Liver (tissue), 9 donors: ENCODE data around the gene RAET1E. TPM values are rescaled to one million over a fixed set of nuclear protein-coding genes. Genes with fewer than 3 reads are reported as not detected.

ENCODE experiments used
- DNase-seq: peaks from one replicate; pipeline ENCODE4 v3.0.0-alpha.2; 2017; ENCODE audit warnings: low spot score
- H3K27ac ChIP-seq, 2 donors: one replicate each; pipeline ENCODE4 v1.7.0; 2013; ENCODE audit warnings: inconsistent platforms in 2 of 2, low read length in 2 of 2, control low read depth in 1 of 2, low read depth in 1 of 2, mild to moderate bottlenecking in 1 of 2
- H3K27me3 ChIP-seq, 4 donors: one replicate each; pipeline versions ENCODE4 v1.6.1 to v1.7.0; 2013; ENCODE audit warnings: low read length in 3 of 4, inconsistent platforms in 1 of 4, mild to moderate bottlenecking in 1 of 4, moderate library complexity in 1 of 4; ENCODE audit not compliant: control insufficient read depth in 4 of 4, insufficient read depth in 4 of 4
- H3K36me3 ChIP-seq, 4 donors: one replicate each; pipeline versions ENCODE4 v1.6.1 to v1.7.0; 2013; ENCODE audit warnings: low read length in 3 of 4, mild to moderate bottlenecking in 3 of 4, low read depth in 1 of 4, moderate library complexity in 1 of 4; ENCODE audit not compliant: control insufficient read depth in 4 of 4, insufficient read depth in 3 of 4
- H3K4me1 ChIP-seq, 4 donors: one replicate each; pipeline versions ENCODE4 v1.6.1 to v1.7.0; 2013; ENCODE audit warnings: low read length in 3 of 4, mild to moderate bottlenecking in 3 of 4, moderate library complexity in 1 of 4; ENCODE audit not compliant: control insufficient read depth in 4 of 4, insufficient read depth in 4 of 4
- H3K4me3 ChIP-seq, 3 donors: one replicate each; pipeline versions ENCODE4 v1.6.1 to v1.7.0; 2013; ENCODE audit warnings: low read length in 3 of 3, control low read depth in 1 of 3, low read depth in 1 of 3, mild to moderate bottlenecking in 1 of 3
- H3K9ac ChIP-seq, 2 donors: one replicate each; pipeline ENCODE4 v1.7.0; 2013; ENCODE audit warnings: low read length in 2 of 2, mild to moderate bottlenecking in 2 of 2, moderate library complexity in 2 of 2, control low read depth in 1 of 2, low read depth in 1 of 2
- H3K9me3 ChIP-seq, 4 donors: one replicate each; pipeline versions ENCODE4 v1.6.1 to v1.7.0; 2013; ENCODE audit warnings: low read length in 3 of 4; ENCODE audit not compliant: control insufficient read depth in 4 of 4
- ATF3 ChIP-seq: IDR thresholded peaks from 2 replicates; pipeline ENCODE4 v1.6.1; 2016; ENCODE audit warnings: antibody characterized with exemption
- EGR1 ChIP-seq, 2 donors: IDR thresholded peaks; 2 replicates each; pipeline ENCODE4 v1.6.1; 2016 to 2018; ENCODE audit warnings: antibody characterized with exemption in 2 of 2, low read depth in 2 of 2
- FOXA1 ChIP-seq: IDR thresholded peaks from 2 replicates; pipeline ENCODE4 v1.6.1; 2016; ENCODE audit warnings: antibody characterized with exemption
- FOXA2 ChIP-seq: IDR thresholded peaks from 2 replicates; pipeline ENCODE4 v1.6.1; 2016; ENCODE audit warnings: antibody characterized with exemption
- GABPA ChIP-seq, 2 donors: IDR thresholded peaks in 1 of 2; conservative IDR thresholded peaks in 1 of 2; 2 replicates each; pipeline ENCODE4 v1.6.1; 2016; ENCODE audit warnings: antibody characterized with exemption in 2 of 2, mild to moderate bottlenecking in 1 of 2, moderate library complexity in 1 of 2
- HNF4A ChIP-seq, 2 donors: conservative IDR thresholded peaks; 2 replicates each; pipeline ENCODE4 v1.6.1; 2016; ENCODE audit warnings: antibody characterized with exemption in 2 of 2, mild to moderate bottlenecking in 2 of 2
- HNF4G ChIP-seq: IDR thresholded peaks from 2 replicates; pipeline ENCODE4 v1.6.1; 2016; ENCODE audit warnings: antibody characterized with exemption
- JUND ChIP-seq, 2 donors: IDR thresholded peaks; 2 replicates each; pipeline ENCODE4 v1.6.1; 2016; ENCODE audit warnings: antibody characterized with exemption in 2 of 2
- NR2F2 ChIP-seq: IDR thresholded peaks from 2 replicates; pipeline ENCODE4 v1.6.1; 2016; ENCODE audit warnings: antibody characterized with exemption
- RAD21 ChIP-seq, 2 donors: IDR thresholded peaks; 2 replicates each; pipeline ENCODE4 v1.6.1; 2016; ENCODE audit warnings: antibody characterized with exemption in 2 of 2, mild to moderate bottlenecking in 2 of 2
- REST ChIP-seq: IDR thresholded peaks from 2 replicates; pipeline ENCODE4 v1.6.1; 2016; ENCODE audit warnings: antibody characterized with exemption, mild to moderate bottlenecking
- RXRA ChIP-seq, 2 donors: IDR thresholded peaks; 2 replicates each; pipeline ENCODE4 v1.6.1; 2017 to 2018; ENCODE audit warnings: antibody characterized with exemption in 2 of 2, mild to moderate bottlenecking in 1 of 2
- SP1 ChIP-seq: IDR thresholded peaks from 2 replicates; pipeline ENCODE4 v1.6.1; 2018; ENCODE audit warnings: antibody characterized with exemption, mild to moderate bottlenecking
- TAF1 ChIP-seq: conservative IDR thresholded peaks from 2 replicates; pipeline ENCODE4 v1.6.1; 2016; ENCODE audit warnings: antibody characterized with exemption, mild to moderate bottlenecking
- YY1 ChIP-seq: IDR thresholded peaks from 2 replicates; pipeline ENCODE4 v1.6.1; 2016; ENCODE audit warnings: antibody characterized with exemption, mild to moderate bottlenecking
- ZBTB33 ChIP-seq: IDR thresholded peaks from 2 replicates; pipeline ENCODE4 v1.6.1; 2016; ENCODE audit warnings: antibody characterized with exemption
- WGBS: extraction: QIAGEN DNeasy Blood & Tissue Kit; methylation state at CpG from one replicate; pipeline ENCODE4 v1.1.7; 2013; 5-methylcytosine and 5-hydroxymethylcytosine counted together
- polyA plus RNA-seq, 2 donors: library from polyadenylated mRNA; stranded (reverse) in 1 of 2; unstranded in 1 of 2; fragments of 200-250 nt in 1 of 2; fragments of >200 nt in 1 of 2; fragmentation: Nextera tagmentation in 1 of 2; extraction: Ambion mirVana in 1 of 2; gene quantifications; one replicate each; pipeline versions ENCODE4 v1.2.1 to v1.2.3, GENCODE V29; 2013 to 2015
- total RNA-seq, 2 donors: library from RNA; depleted of rRNA; stranded (reverse); fragments of >200 nt; gene quantifications; one replicate each; pipeline ENCODE4 v1.2.3, GENCODE V29; 2014
- donor health status: healthy.
- donor health status: healthy.
- donor health status: healthy.
- donor health status: healthy.
- donor health status: healthy.

RAET1E gene
- total and polyA plus RNA-seq, 4 donors, result not detected

- Histone ChIP-seq H3K4me3 (no peak overlapping the region), H3K36me3 (no peaks in the 10 kb centered on the region), H3K9me3 (no peaks in the 10 kb centered on the region), H3K4me1 (peaks cover 1 to 34% (median 17%) of the 10 kb centered on the region in 4 donors), H3K27ac (peak overlapping the region; percentile 47 to 91), H3K9ac (no peak overlapping the region), H3K27me3 (no peaks in the 10 kb centered on the region)
- DNase-seq, result no peak
- TF ChIP-seq RXRA (IDR thresholded peaks at IDR 0.05) (peak; percentile 36 to 79), RAD21 (IDR thresholded peaks at IDR 0.05) (no peak), REST (no peak), YY1 (no peak), FOXA1 (no peak), JUND (IDR thresholded peaks at IDR 0.05) (no peak), SP1 (peak; percentile 78), HNF4A (conservative IDR thresholded peaks at IDR 0.05) (peak in 1 of 2 donors; percentile 12)
- 76% methylated on average over 14 of the region's 14 CpGs for WGBS
These were observed 36.9 kb downstream of the RAET1E start for GRCh38 chr6:149860834-149861602.

- DNase-seq, result no peak
- Histone ChIP-seq H3K27me3 (no peaks in the 10 kb centered on the region), H3K36me3 (no peaks in the 10 kb centered on the region), H3K4me1 (peaks cover 1 to 34% (median 17%) of the 10 kb centered on the region in 4 donors), H3K4me3 (no peak overlapping the region), H3K9me3 (no peaks in the 10 kb centered on the region), H3K9ac (no peak overlapping the region), H3K27ac (peak overlapping the region; percentile 47 to 91)
- 97% methylated on average over 5 of the region's 5 CpGs for WGBS
- TF ChIP-seq SP1, result no peak
- TF ChIP-seq RXRA (IDR thresholded peaks at IDR 0.05), result no peak
- TF ChIP-seq NR2F2, result no peak
- no peak for TF ChIP-seq TAF1
- no peak for TF ChIP-seq FOXA1
- no peak for TF ChIP-seq RAD21 (IDR thresholded peaks at IDR 0.05)
- TF ChIP-seq HNF4A (conservative IDR thresholded peaks at IDR 0.05), result no peak
- TF ChIP-seq HNF4G, result no peak
- TF ChIP-seq FOXA2, result no peak
- TF ChIP-seq REST, result no peak
- TF ChIP-seq GABPA (IDR thresholded peaks at IDR 0.05 in 1 of 2, conservative IDR thresholded peaks at IDR 0.05 in 1 of 2), result no peak
- no peak for TF ChIP-seq ATF3
- TF ChIP-seq EGR1 (IDR thresholded peaks at IDR 0.05; ENCODE audit: low read depth in 2 of 2), result no peak
- no peak for TF ChIP-seq ZBTB33
- no peak for TF ChIP-seq JUND (IDR thresholded peaks at IDR 0.05)
These were observed 37.4 kb downstream of the RAET1E start for GRCh38 chr6:149860513-149860833.
